ENCODE measurements around the gene FAM163A. TPM values are rescaled to one million over a fixed set of nuclear protein-coding genes. Genes with fewer than 3 reads are reported as not detected.

The FAM163A gene
- total and polyA plus RNA-seq, 7 donors, result 0.04 to 0.52 (median 0.08) TPM; not detected in 2

DNA sequence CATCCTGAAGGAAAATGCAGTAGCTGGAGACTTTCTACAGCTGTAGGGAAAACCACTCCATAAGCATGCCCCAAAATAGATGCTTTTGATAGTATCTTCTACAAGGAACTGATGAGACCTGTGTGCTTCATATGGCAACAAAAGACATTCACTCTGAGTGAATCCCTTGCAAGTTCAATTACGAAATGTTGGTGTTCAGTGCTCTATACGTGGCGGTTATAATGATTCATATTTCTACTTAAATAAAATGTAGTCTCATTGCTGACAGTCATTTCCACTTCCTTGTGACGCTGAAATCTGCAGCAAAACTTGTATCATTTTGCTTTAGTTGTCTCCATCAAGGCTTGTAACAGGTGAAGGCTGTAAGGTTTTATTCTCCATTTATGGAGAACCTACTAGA, 113.9 kb downstream of the FAM163A start:
- ATAC-seq (no peak), DNase-seq (no peak)
- TF ChIP-seq, protein P1, sequence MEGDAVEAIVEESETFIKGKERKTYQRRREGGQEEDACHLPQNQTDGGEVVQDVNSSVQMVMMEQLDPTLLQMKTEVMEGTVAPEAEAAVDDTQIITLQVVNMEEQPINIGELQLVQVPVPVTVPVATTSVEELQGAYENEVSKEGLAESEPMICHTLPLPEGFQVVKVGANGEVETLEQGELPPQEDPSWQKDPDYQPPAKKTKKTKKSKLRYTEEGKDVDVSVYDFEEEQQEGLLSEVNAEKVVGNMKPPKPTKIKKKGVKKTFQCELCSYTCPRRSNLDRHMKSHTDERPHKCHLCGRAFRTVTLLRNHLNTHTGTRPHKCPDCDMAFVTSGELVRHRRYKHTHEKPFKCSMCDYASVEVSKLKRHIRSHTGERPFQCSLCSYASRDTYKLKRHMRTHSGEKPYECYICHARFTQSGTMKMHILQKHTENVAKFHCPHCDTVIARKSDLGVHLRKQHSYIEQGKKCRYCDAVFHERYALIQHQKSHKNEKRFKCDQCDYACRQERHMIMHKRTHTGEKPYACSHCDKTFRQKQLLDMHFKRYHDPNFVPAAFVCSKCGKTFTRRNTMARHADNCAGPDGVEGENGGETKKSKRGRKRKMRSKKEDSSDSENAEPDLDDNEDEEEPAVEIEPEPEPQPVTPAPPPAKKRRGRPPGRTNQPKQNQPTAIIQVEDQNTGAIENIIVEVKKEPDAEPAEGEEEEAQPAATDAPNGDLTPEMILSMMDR (IDR thresholded peaks at IDR 0.05), result no peak
- no peak overlapping the region for H3K27ac ChIP-seq
- no peaks in the 10 kb centered on the region for H3K4me1 ChIP-seq
- H3K36me3 ChIP-seq (ENCODE audit: insufficient read depth in 1 of 2, low read depth in 1 of 2), result peaks cover 2 to 79% of the 10 kb centered on the region in 2 donors
- intact Hi-C loops (cut with DNase I), result no loop called here
- no peaks in the 10 kb centered on the region for H3K27me3 ChIP-seq (ENCODE audit: insufficient read depth in 3 of 3, low read length in 2 of 3)
- no peaks in the 10 kb centered on the region for H3K9me3 ChIP-seq
- no peak overlapping the region for H3K4me3 ChIP-seq
- 89 to 93% (median 91%) methylated on average over 4 of the region's 4 CpGs for WGBS, 3 donors

GRCh38 chr1:179860652-179861051, 117.6 kb downstream of the FAM163A start:
- H3K4me3 ChIP-seq, result no peak overlapping the region
- intact Hi-C loops (cut with DNase I), result loop anchor here in 1 of 2 donors (10.0 kb wide), 1 partner anchor 314 kb away; no protein-coding TSS in a partner anchor
- 59 to 67% (median 59%) methylated on average over 3 of the region's 3 CpGs for WGBS, 3 donors
- DNase-seq (no peak), ATAC-seq (no peak)
- H3K36me3 ChIP-seq (ENCODE audit: insufficient read depth in 1 of 2, low read depth in 1 of 2), result peaks cover 13 to 78% of the 10 kb centered on the region in 2 donors
- TF ChIP-seq, protein P1 (IDR thresholded peaks at IDR 0.05), result no peak
- no peaks in the 10 kb centered on the region for H3K4me1 ChIP-seq
- H3K27me3 ChIP-seq (ENCODE audit: insufficient read depth in 3 of 3, low read length in 2 of 3), result no peaks in the 10 kb centered on the region
- H3K9me3 ChIP-seq, result no peaks in the 10 kb centered on the region
- H3K27ac ChIP-seq, result no peak overlapping the region

- ATAC-seq, result peak in 2 of 4 donors; percentile 23 to 34
- no peak for DNase-seq
- Histone ChIP-seq H3K27me3 (ENCODE audit: insufficient read depth in 3 of 3, low read length in 2 of 3) (no peaks in the 10 kb centered on the region), H3K9me3 (no peaks in the 10 kb centered on the region), H3K4me3 (no peak overlapping the region), H3K36me3 (ENCODE audit: insufficient read depth in 1 of 2, low read depth in 1 of 2) (peaks cover 19 to 89% of the 10 kb centered on the region in 2 donors), H3K27ac (no peak overlapping the region), H3K4me1 (peaks cover 11% of the 10 kb centered on the region)
- TF ChIP-seq, protein P1 (IDR thresholded peaks at IDR 0.05), result no peak
- intact Hi-C loops (cut with DNase I), result loop anchor here in 1 of 2 donors (10.0 kb wide), 1 partner anchor 309 kb away; no protein-coding TSS in a partner anchor
- 85 to 89% (median 86%) methylated on average over 6 of the region's 6 CpGs for WGBS, 3 donors
Observed at GRCh38 chr1:179865377-179865776, 122.3 kb downstream of the FAM163A start.

Other genes with a start within 250 kb of the FAM163A start
- gene NPHS2, start 167.3 kb upstream of the FAM163A start, total RNA-seq, result not detected
- not detected for gene NPHS2, start 167.3 kb upstream of the FAM163A start, polyA plus RNA-seq
- not detected for gene TDRD5, start 151.5 kb upstream of the FAM163A start, total RNA-seq
- gene TDRD5, start 151.5 kb upstream of the FAM163A start, polyA plus RNA-seq, result under 1 TPM in 1 of 3 donors, not detected in 2; 0.03 TPM
- gene TOR1AIP2, start 134.5 kb downstream of the FAM163A start, total RNA-seq, result 10 to 100 TPM; 56.4 to 98.3 (median 67.5) TPM
- gene TOR1AIP2, start 134.5 kb downstream of the FAM163A start, polyA plus RNA-seq, result 10 to 100 TPM; 10.9 to 57.2 (median 27.3) TPM
- gene TOR1AIP1, start 139.0 kb downstream of the FAM163A start, total RNA-seq, result 10 to 100 TPM; 35.1 to 59.6 (median 53.3) TPM
- gene TOR1AIP1, start 139.0 kb downstream of the FAM163A start, polyA plus RNA-seq, result 10 to 100 TPM; 15.5 to 33.4 (median 30.8) TPM
- 10 to 100 TPM; 52.8 to 65.3 (median 61.0) TPM for gene CEP350, start 211.5 kb downstream of the FAM163A start, total RNA-seq
- gene CEP350, start 211.5 kb downstream of the FAM163A start, polyA plus RNA-seq, result 10 to 100 TPM in 2 of 3 donors, 1 to 10 TPM in 1; 5.1 to 33.9 (median 11.1) TPM